IMR-90 (cell line): ENCODE data around the gene ZNF217. TPM values are rescaled to one million over a fixed set of nuclear protein-coding genes. Genes with fewer than 3 reads are reported as not detected.

Experiments used
- ATAC-seq: fragments of 200-7000 bp; cut with Tn5 transposase; 2 replicates; pipeline ENCODE4 v1.9.1; 2020; ENCODE audit warnings: low read depth, mild to moderate bottlenecking, moderate library complexity
- BruUV-seq: library from RNA; stranded (reverse); fragments of 400-500 nt; replicated peaks from 2 replicates; lab custom pipeline; 2021; lab: Mats Ljungman, UMichigan
- CTCF ChIA-PET: fragments of 300-600 bp; formaldehyde crosslinking; extraction: SDS; loops from one replicate; lab custom pipeline; 2021; ENCODE audit warnings: antibody characterized with exemption; lab: Yijun Ruan, JAX
- POLR2A ChIA-PET: fragments of 300-600 bp; sonication (Branson Sonifier 250); formaldehyde crosslinking; loops from one replicate; lab custom pipeline; 2022; ENCODE audit warnings: antibody characterized with exemption; ENCODE audit not compliant: unreplicated experiment; lab: Charles Lee
- DNase-seq: peaks from one replicate; pipeline ENCODE4 v3.0.0; 2013
- H2AFZ ChIP-seq: replicated peaks from 2 replicates; pipeline ENCODE3; 2013; ENCODE audit warnings: low read length, mild to moderate bottlenecking; ENCODE audit not compliant: poor library complexity
- H2AK5ac ChIP-seq: 2 replicates; pipeline ENCODE4 v1.6.1; 2013; ENCODE audit warnings: low read depth, low read length, inconsistent platforms
- H2AK9ac ChIP-seq: replicated peaks from 2 replicates; pipeline ENCODE3; 2013; ENCODE audit warnings: mild to moderate bottlenecking, low read depth, low read length, moderate library complexity; ENCODE audit not compliant: poor library complexity
- H2BK120ac ChIP-seq: 2 replicates; pipeline ENCODE4 v1.6.1; 2013; ENCODE audit warnings: low read depth, low read length, inconsistent platforms
- H2BK15ac ChIP-seq: 3 replicates; pipeline ENCODE4 v1.6.1; 2013; ENCODE audit warnings: low read depth, low read length, inconsistent platforms
- H2BK20ac ChIP-seq: 2 replicates; pipeline ENCODE4 v1.6.1; 2013; ENCODE audit warnings: low read depth, mild to moderate bottlenecking, inconsistent platforms, low read length, moderate library complexity
- H2BK5ac ChIP-seq: 2 replicates; pipeline ENCODE4 v1.6.1; 2013; ENCODE audit warnings: mild to moderate bottlenecking, low read depth, low read length, inconsistent platforms; ENCODE audit not compliant: poor library complexity, severe bottlenecking
- H3K14ac ChIP-seq: replicated peaks from 2 replicates; pipeline ENCODE4 v1.6.1; 2013; ENCODE audit warnings: low read depth, low read length, inconsistent platforms
- H3K18ac ChIP-seq: 2 replicates; pipeline ENCODE4 v1.6.1; 2013; ENCODE audit warnings: low read depth, low read length, control low read depth
- H3K23ac ChIP-seq: 2 replicates; pipeline ENCODE4 v1.6.1; 2013; ENCODE audit warnings: low read depth, low read length, inconsistent platforms
- H3K27ac ChIP-seq: 2 replicates; pipeline ENCODE4 v1.5.1; 2013; ENCODE audit warnings: mild to moderate bottlenecking, control low read depth, low read length; ENCODE audit not compliant: insufficient read depth
- H3K27me3 ChIP-seq: 2 replicates; pipeline ENCODE4 v1.6.1; 2013; ENCODE audit warnings: low read length; ENCODE audit not compliant: control insufficient read depth, insufficient read depth
- H3K36me3 ChIP-seq: 2 replicates; pipeline ENCODE4 v1.6.1; 2013; ENCODE audit warnings: low read length, mixed read lengths; ENCODE audit not compliant: control insufficient read depth, insufficient read depth
- H3K4ac ChIP-seq: 2 replicates; pipeline ENCODE4 v1.6.1; 2013; ENCODE audit warnings: low read depth, low read length, inconsistent platforms
- H3K4me1 ChIP-seq: 2 replicates; pipeline ENCODE4 v1.6.1; 2013; ENCODE audit warnings: low read length, mixed read lengths; ENCODE audit not compliant: control insufficient read depth, insufficient read depth
- H3K4me2 ChIP-seq: 2 replicates; pipeline ENCODE4 v1.6.1; 2013; ENCODE audit warnings: low read depth, mild to moderate bottlenecking, control low read depth, low read length, moderate library complexity
- H3K4me3 ChIP-seq: 2 replicates; pipeline ENCODE4 v1.5.1; 2013; ENCODE audit warnings: low read depth, mild to moderate bottlenecking, control low read depth, low read length, moderate library complexity; ENCODE audit not compliant: insufficient read depth
- H3K56ac ChIP-seq: 2 replicates; pipeline ENCODE4 v1.6.1; 2013; ENCODE audit warnings: low read length, inconsistent platforms; ENCODE audit not compliant: insufficient read depth; ENCODE audit errors: extremely low read depth
- H3K79me1 ChIP-seq, 2 experiments: 2 replicates each; pipeline ENCODE4 v1.6.1; 2013; ENCODE audit warnings: low read length in 2 of 2, inconsistent platforms in 1 of 2, low read depth in 1 of 2
- H3K9ac ChIP-seq: 2 replicates; pipeline ENCODE4 v1.6.1; 2013; ENCODE audit warnings: low read depth, low read length, control low read depth
- H3K9me1 ChIP-seq: 2 replicates; pipeline ENCODE4 v1.6.1; 2013; ENCODE audit warnings: low read length, inconsistent platforms; ENCODE audit not compliant: insufficient read depth
- H3K9me3 ChIP-seq: 2 replicates; pipeline ENCODE4 v1.6.1; 2013; ENCODE audit warnings: low read length; ENCODE audit not compliant: control insufficient read depth, insufficient read depth
- H4K20me1 ChIP-seq: 2 replicates; pipeline ENCODE4 v1.6.1; 2013; ENCODE audit warnings: low read length, inconsistent platforms; ENCODE audit not compliant: insufficient read depth
- H4K5ac ChIP-seq: 2 replicates; pipeline ENCODE4 v1.6.1; 2013; ENCODE audit warnings: mild to moderate bottlenecking, low read depth, low read length, control low read depth
- H4K8ac ChIP-seq, 2 experiments: 2 replicates each; pipeline ENCODE4 v1.6.1; 2013; ENCODE audit warnings: low read depth in 2 of 2, low read length in 2 of 2, control low read depth in 1 of 2, inconsistent platforms in 1 of 2
- H4K91ac ChIP-seq: 2 replicates; pipeline ENCODE4 v1.6.1; 2013; ENCODE audit warnings: low read depth, low read length, inconsistent platforms; ENCODE audit not compliant: insufficient read depth
- POLR2A ChIP-seq: IDR thresholded peaks from 2 replicates; pipeline ENCODE4 v1.6.1; 2012; ENCODE audit warnings: mild to moderate bottlenecking, low read depth, low read length
- WGBS, 2 experiments: methylation state at CpG; one replicate each; pipeline versions ENCODE4 v1.1.5 to v1.1.7; 2013; ENCODE audit warnings: missing lambda C conversion rate in 2 of 2; ENCODE audit not compliant: insufficient read length in 1 of 2; ENCODE audit errors: extremely low coverage in 2 of 2; 5-methylcytosine and 5-hydroxymethylcytosine counted together
- dilution Hi-C: fragments of 300-500 bp; cut with HindIII; formaldehyde crosslinking; loops from one replicate; pipeline ENCODE4 v1.14.3; 2018; ENCODE audit warnings: low sequenced_read_pairs; ENCODE audit not compliant: unreplicated experiment
- in situ Hi-C: fragments of 300-500 bp; cut with MboI; formaldehyde crosslinking; loops from 3 replicates; pipeline ENCODE4 v1.14.3; 2019; ENCODE audit warnings: low sequenced_read_pairs, inconsistent platforms, mixed read lengths
- intact Hi-C: fragments of 100-400 bp; cut with micrococcal nuclease; formaldehyde crosslinking; loops from 2 replicates; pipeline ENCODE4 v1.10.0; 2022
- polyA plus RNA-seq, 3 experiments: library from polyadenylated mRNA; depleted of rRNA; stranded (reverse); fragments of >200 nt; gene quantifications; 2 replicates each; pipeline ENCODE4 v1.2.3, GENCODE V29; 2012; ENCODE audit warnings: low replicate concordance in 1 of 3
- total RNA-seq: library from RNA; depleted of rRNA; stranded (reverse); fragments of >200 nt; gene quantifications from 2 replicates; pipeline ENCODE4 v1.2.3, GENCODE V29; 2012
- TF ChIP-seq, protein P1 (sequence below): fragments of 150-350 bp; IDR thresholded peaks from 2 replicates; pipeline ENCODE4 v1.6.1; 2017; ENCODE audit warnings: mild to moderate bottlenecking, antibody characterized with exemption, low read length, low read depth

Gene ZNF217
- total and polyA plus RNA-seq, 2 of the 4 experiments (the other 2 are of a cell fraction), result 9.1 to 27.8 TPM

DNA sequence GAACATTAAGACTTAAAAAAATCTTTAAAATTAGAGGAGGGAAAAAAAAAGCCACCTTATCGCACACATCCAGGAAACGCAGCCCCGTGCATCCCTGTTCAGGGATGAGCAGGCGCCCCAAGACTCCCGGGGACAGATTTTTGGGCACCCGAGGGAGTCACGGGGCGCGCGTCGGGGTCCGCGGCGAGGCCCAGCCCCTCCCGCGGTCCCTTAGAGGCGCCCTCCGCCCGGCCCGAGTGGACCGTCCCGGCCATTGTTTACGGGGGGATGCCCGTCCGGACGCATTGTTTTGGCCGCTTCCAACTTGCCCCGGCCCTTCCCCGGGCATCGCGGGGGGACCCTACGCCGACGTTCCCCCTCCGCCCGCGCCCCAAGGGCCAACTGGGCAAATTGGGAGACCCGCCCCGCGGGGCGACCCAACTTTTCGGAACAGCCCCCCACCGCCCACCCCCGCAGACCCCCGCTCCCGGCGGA lies 610 bp downstream of the ZNF217 start:
- Histone ChIP-seq H3K4me3 (peak overlapping the region; percentile 71), H3K36me3 (no peaks in the 10 kb centered on the region), H4K91ac (peak overlapping the region; percentile 33), H3K4ac (peak overlapping the region; percentile 83), H3K9ac (peak overlapping the region; percentile 92), H2BK20ac (no peak overlapping the region), H3K9me3 (no peaks in the 10 kb centered on the region), H3K4me1 (peaks cover 3% of the 10 kb centered on the region), H3K9me1 (no peaks in the 10 kb centered on the region), H3K27ac (peak overlapping the region; percentile 97), H3K56ac (peak overlapping the region; percentile 89), H2AK5ac (peak overlapping the region; percentile 15; the same call in 1 of the 2 replicates), H3K79me1 (no peaks in the 10 kb centered on the region), H4K20me1 (no peaks in the 10 kb centered on the region), H3K4me2 (peak overlapping the region; percentile 57), H4K8ac (peak overlapping the region; percentile 64 to 67; a peak in 2 of 4 replicates), H3K23ac (peak overlapping the region; percentile 71; the same call in 1 of the 2 replicates), H2BK120ac (peak overlapping the region; percentile 52; the same call in 1 of the 2 replicates), H3K18ac (peak overlapping the region; percentile 91), H4K5ac (peak overlapping the region; percentile 53; the same call in 1 of the 2 replicates), H3K27me3 (no peaks in the 10 kb centered on the region), H3K14ac (peak overlapping the region; percentile 73), H2BK5ac (peak overlapping the region; percentile 85), H2BK15ac (no peak overlapping the region), H2AFZ (peak overlapping the region; percentile 76), H2AK9ac (peak overlapping the region; percentile 93)
- intact Hi-C loops (loop anchor here (5.0 kb wide), 1 partner anchor 144 kb away; no protein-coding TSS in a partner anchor), in situ Hi-C loops (no loop called here), dilution Hi-C loops (no loop called here)
- WGBS, 2 experiments, result 1% methylated on average over 24 of the region's 47 CpGs; no CpG with 5 or more reads in 1 of the 2 experiments
- POLR2A ChIA-PET, result interaction anchor here (0.6 to 0.7 kb wide), 2 partner anchors 176 to 228 kb away, joined by 4 to 8 read pairs; no protein-coding TSS in a partner anchor
- CTCF ChIA-PET, result interaction anchor here (0.6 kb wide), 1 partner anchor 1362 kb away, joined by 4 read pairs; no protein-coding TSS in a partner anchor
- DNase-seq (no peak), ATAC-seq (no peak)
- no TSS peak for BruUV-seq
- TF ChIP-seq POLR2A, result peak; percentile 67
- TF ChIP-seq, protein P1, sequence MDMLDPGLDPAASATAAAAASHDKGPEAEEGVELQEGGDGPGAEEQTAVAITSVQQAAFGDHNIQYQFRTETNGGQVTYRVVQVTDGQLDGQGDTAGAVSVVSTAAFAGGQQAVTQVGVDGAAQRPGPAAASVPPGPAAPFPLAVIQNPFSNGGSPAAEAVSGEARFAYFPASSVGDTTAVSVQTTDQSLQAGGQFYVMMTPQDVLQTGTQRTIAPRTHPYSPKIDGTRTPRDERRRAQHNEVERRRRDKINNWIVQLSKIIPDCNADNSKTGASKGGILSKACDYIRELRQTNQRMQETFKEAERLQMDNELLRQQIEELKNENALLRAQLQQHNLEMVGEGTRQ, result no peak
